HepG2 (cell line): ENCODE measurements around the gene PRR36. TPM values are rescaled to one million over a fixed set of nuclear protein-coding genes. Genes with fewer than 3 reads are reported as not detected.

Experiments used
- DNMT3B ChIP-seq: conservative IDR thresholded peaks from 2 replicates; pipeline ENCODE4 v1.6.1; 2016; ENCODE audit warnings: missing biosample characterization, control low read depth
- KLF11 ChIP-seq: IDR thresholded peaks from 2 replicates; pipeline ENCODE4 v1.6.1; 2016; ENCODE audit warnings: missing compliant biosample characterization
- MBD4 ChIP-seq: IDR thresholded peaks from 2 replicates; pipeline ENCODE4 v1.6.1; 2012; ENCODE audit warnings: low read length, inconsistent platforms, borderline replicate concordance
- RBAK ChIP-seq: sonication (generic); formaldehyde crosslinking; IDR thresholded peaks from 2 replicates; pipeline ENCODE4 v1.5.1; 2020; ENCODE audit warnings: mild to moderate bottlenecking, missing genetic modification reagents
- REXO4 ChIP-seq: sonication (generic); formaldehyde crosslinking; IDR thresholded peaks from 2 replicates; pipeline ENCODE4 v1.8.0; 2022; ENCODE audit warnings: missing genetic modification reagents, mild to moderate bottlenecking, borderline replicate concordance
- RORA ChIP-seq: sonication (generic); formaldehyde crosslinking; IDR thresholded peaks from 2 replicates; pipeline ENCODE4 v1.5.0; 2020; ENCODE audit warnings: mild to moderate bottlenecking, missing genetic modification reagents, moderate library complexity
- SAFB2 ChIP-seq: sonication (generic); formaldehyde crosslinking; IDR thresholded peaks from 2 replicates; pipeline ENCODE4 v1.5.1; 2020; ENCODE audit warnings: missing genetic modification reagents, low read depth, mild to moderate bottlenecking, borderline replicate concordance
- SMC3 ChIP-seq: IDR thresholded peaks from 2 replicates; pipeline ENCODE4 v1.6.1; 2011; ENCODE audit warnings: low read length, improper control_type of control experiment
- TBX2 ChIP-seq: sonication (generic); formaldehyde crosslinking; IDR thresholded peaks from 2 replicates; pipeline ENCODE4 v1.5.0; 2020; ENCODE audit warnings: missing genetic modification reagents, mild to moderate bottlenecking, borderline replicate concordance
- TEAD3 ChIP-seq: optimal IDR thresholded peaks from 2 replicates; pipeline ENCODE3; 2016; ENCODE audit warnings: borderline replicate concordance
- TP53 ChIP-seq: sonication (generic); formaldehyde crosslinking; conservative IDR thresholded peaks from 2 replicates; pipeline ENCODE4 v1.4.0; 2020; ENCODE audit warnings: missing genetic modification reagents
- U2AF1 ChIP-seq: fragments of 200-400 bp; formaldehyde crosslinking; optimal IDR thresholded peaks from 2 replicates; pipeline ENCODE3; 2017; ENCODE audit warnings: mild to moderate bottlenecking, low read depth, low read length
- ZNF451 ChIP-seq: sonication (generic); formaldehyde crosslinking; IDR thresholded peaks from 2 replicates; pipeline ENCODE4 v1.5.0; 2020; ENCODE audit warnings: mild to moderate bottlenecking, missing genetic modification reagents
- ZNF703 ChIP-seq: sonication (generic); formaldehyde crosslinking; IDR thresholded peaks from 2 replicates; pipeline ENCODE4 v1.5.1; 2020; ENCODE audit warnings: missing genetic modification reagents, mild to moderate bottlenecking, moderate library complexity, borderline replicate concordance
- polyA plus RNA-seq, 8 experiments: library from polyadenylated mRNA; depleted of rRNA in 3 of 8; stranded (reverse) in 7 of 8; unstranded in 1 of 8; fragments of >200 nt; fragmentation: Illumina TruSeq in 4 of 8; extraction: Trizol in 4 of 8; gene quantifications; 2 replicates each; pipeline versions ENCODE4 v1.2.1 to v1.2.3, GENCODE V29; 2011 to 2016; ENCODE audit warnings: low read depth in 4 of 8, missing spikeins in 1 of 8, mixed read lengths in 1 of 8; ENCODE audit not compliant: insufficient read depth in 1 of 8
- total RNA-seq, 5 experiments: library from RNA; depleted of rRNA; stranded (reverse); fragments of >200 nt; fragmentation: Illumina TruSeq; extraction: Trizol; gene quantifications; 2 replicates each; pipeline ENCODE4 v1.2.3, GENCODE V29; 2016; ENCODE audit warnings: low read depth in 1 of 5
- TF ChIP-seq, protein P1 (sequence below): sonication (generic); formaldehyde crosslinking; IDR thresholded peaks from 2 replicates; pipeline ENCODE4 v1.4.0; 2020; ENCODE audit warnings: missing genetic modification reagents
- TF ChIP-seq, protein P2 (sequence below): IDR thresholded peaks from 2 replicates; pipeline ENCODE4 v1.6.1; 2012; ENCODE audit warnings: inconsistent platforms
- TF ChIP-seq, protein P3 (sequence below): sonication (generic); IDR thresholded peaks from 2 replicates; pipeline ENCODE4 v1.6.1; 2016; ENCODE audit warnings: low read depth, borderline replicate concordance
- TF ChIP-seq, protein P4 (sequence below): sonication (generic); formaldehyde crosslinking; IDR thresholded peaks from 2 replicates; pipeline ENCODE4 v1.5.1; 2020; ENCODE audit warnings: missing genetic modification reagents, mild to moderate bottlenecking, borderline replicate concordance
- TF ChIP-seq, protein P5 (sequence below): sonication (generic); formaldehyde crosslinking; IDR thresholded peaks from 2 replicates; pipeline ENCODE4 v1.4.0; 2020; ENCODE audit warnings: missing genetic modification reagents

PRR36 gene
- total and polyA plus RNA-seq, 2 of the 13 experiments (the other 11 are each of a cell fraction or from before 2014, with no cell fraction given) = 0.07 to 0.17 TPM

DNA sequence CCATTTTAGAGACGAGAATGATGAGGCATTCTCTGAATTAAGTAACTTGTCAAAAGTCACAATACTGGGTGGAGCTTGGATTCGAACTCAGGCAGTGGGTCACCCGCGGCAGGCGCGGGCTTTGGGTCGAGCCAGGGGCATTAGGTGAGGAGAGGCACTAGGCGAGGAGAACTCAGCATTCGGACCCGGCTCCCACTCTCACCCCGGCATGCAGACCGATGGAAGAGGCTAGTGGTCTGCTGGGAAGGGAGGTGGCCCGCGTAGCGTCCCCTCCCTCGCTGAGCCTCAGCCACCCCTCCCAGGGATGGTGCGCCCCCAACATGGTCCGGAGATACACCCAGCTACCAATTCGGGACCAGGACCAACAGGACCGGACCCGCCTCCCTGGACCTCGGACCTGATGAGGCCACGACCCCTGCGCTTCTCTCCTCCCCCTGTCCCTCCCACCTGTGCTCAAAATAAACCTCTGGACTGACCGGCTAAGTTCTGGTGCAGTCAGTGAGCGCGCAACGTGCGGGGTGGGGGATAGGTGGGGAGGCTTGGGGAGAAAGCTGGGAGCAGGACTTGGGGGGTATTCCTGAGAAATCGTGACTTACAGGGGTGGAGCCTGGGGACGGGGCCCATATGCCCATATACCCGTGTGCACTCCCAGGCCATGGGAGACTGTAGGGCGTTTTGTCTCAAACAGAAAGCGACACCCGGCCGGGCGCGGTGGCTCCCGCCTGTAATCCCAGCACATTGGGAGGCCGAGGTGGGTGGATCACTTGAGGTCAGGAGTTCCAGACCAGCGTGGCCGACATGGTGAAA is 44.6 kb upstream of the PRR36 start (continued):
- TF ChIP-seq, protein P1, sequence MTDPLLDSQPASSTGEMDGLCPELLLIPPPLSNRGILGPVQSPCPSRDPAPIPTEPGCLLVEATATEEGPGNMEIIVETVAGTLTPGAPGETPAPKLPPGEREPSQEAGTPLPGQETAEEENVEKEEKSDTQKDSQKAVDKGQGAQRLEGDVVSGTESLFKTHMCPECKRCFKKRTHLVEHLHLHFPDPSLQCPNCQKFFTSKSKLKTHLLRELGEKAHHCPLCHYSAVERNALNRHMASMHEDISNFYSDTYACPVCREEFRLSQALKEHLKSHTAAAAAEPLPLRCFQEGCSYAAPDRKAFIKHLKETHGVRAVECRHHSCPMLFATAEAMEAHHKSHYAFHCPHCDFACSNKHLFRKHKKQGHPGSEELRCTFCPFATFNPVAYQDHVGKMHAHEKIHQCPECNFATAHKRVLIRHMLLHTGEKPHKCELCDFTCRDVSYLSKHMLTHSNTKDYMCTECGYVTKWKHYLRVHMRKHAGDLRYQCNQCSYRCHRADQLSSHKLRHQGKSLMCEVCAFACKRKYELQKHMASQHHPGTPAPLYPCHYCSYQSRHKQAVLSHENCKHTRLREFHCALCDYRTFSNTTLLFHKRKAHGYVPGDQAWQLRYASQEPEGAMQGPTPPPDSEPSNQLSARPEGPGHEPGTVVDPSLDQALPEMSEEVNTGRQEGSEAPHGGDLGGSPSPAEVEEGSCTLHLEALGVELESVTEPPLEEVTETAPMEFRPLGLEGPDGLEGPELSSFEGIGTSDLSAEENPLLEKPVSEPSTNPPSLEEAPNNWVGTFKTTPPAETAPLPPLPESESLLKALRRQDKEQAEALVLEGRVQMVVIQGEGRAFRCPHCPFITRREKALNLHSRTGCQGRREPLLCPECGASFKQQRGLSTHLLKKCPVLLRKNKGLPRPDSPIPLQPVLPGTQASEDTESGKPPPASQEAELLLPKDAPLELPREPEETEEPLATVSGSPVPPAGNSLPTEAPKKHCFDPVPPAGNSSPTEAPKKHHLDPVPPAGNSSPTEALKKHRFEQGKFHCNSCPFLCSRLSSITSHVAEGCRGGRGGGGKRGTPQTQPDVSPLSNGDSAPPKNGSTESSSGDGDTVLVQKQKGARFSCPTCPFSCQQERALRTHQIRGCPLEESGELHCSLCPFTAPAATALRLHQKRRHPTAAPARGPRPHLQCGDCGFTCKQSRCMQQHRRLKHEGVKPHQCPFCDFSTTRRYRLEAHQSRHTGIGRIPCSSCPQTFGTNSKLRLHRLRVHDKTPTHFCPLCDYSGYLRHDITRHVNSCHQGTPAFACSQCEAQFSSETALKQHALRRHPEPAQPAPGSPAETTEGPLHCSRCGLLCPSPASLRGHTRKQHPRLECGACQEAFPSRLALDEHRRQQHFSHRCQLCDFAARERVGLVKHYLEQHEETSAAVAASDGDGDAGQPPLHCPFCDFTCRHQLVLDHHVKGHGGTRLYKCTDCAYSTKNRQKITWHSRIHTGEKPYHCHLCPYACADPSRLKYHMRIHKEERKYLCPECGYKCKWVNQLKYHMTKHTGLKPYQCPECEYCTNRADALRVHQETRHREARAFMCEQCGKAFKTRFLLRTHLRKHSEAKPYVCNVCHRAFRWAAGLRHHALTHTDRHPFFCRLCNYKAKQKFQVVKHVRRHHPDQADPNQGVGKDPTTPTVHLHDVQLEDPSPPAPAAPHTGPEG (CRISPR knock-in tag) = no peak
- TF ChIP-seq, protein P2, sequence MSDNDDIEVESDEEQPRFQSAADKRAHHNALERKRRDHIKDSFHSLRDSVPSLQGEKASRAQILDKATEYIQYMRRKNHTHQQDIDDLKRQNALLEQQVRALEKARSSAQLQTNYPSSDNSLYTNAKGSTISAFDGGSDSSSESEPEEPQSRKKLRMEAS = peak; percentile 77
- TF ChIP-seq SAFB2 (CRISPR knock-in tag) (0 out of 2 replicates have a peak, but pooled peaks have one; percentile 79), REXO4 (CRISPR knock-in tag) (no peak), ZNF451 (CRISPR knock-in tag) (0 out of 2 replicates have a peak, but pooled peaks have one; percentile 80), RORA (CRISPR knock-in tag) (no peak), RBAK (no peak), DNMT3B (CRISPR knock-in tag) (no peak), U2AF1 (no peak), MBD4 (no peak), SMC3 (no peak), TBX2 (CRISPR knock-in tag) (peak; percentile 53; the same call in 1 of the 2 replicates), ZNF703 (CRISPR knock-in tag) (no peak), KLF11 (CRISPR knock-in tag) (no peak), TEAD3 (CRISPR knock-in tag) (peak; percentile 37), TP53 (no peak)
- TF ChIP-seq, protein P3, sequence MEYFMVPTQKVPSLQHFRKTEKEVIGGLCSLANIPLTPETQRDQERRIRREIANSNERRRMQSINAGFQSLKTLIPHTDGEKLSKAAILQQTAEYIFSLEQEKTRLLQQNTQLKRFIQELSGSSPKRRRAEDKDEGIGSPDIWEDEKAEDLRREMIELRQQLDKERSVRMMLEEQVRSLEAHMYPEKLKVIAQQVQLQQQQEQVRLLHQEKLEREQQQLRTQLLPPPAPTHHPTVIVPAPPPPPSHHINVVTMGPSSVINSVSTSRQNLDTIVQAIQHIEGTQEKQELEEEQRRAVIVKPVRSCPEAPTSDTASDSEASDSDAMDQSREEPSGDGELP = peak; percentile 36; the same call in 1 of the 2 replicates
- TF ChIP-seq, protein P4, sequence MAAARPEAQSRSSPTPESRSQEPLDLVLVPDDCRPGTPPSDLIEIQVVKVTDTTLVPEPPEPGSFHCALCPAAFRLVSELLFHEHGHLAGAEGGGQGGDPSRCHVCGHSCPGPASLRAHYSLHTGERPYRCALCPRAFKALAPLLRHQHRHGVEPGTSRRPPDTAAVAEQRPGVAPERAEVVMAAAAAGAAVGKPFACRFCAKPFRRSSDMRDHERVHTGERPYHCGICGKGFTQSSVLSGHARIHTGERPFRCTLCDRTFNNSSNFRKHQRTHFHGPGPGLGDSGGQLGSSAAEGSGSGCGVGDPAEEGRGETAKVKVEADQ = peak; percentile 82
- TF ChIP-seq, protein P5, sequence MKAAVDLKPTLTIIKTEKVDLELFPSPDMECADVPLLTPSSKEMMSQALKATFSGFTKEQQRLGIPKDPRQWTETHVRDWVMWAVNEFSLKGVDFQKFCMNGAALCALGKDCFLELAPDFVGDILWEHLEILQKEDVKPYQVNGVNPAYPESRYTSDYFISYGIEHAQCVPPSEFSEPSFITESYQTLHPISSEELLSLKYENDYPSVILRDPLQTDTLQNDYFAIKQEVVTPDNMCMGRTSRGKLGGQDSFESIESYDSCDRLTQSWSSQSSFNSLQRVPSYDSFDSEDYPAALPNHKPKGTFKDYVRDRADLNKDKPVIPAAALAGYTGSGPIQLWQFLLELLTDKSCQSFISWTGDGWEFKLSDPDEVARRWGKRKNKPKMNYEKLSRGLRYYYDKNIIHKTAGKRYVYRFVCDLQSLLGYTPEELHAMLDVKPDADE (CRISPR knock-in tag) = no peak
